ENCODE results near the gene FNDC5. TPM values are rescaled to one million over a fixed set of nuclear protein-coding genes. Genes with fewer than 3 reads are reported as not detected.

The FNDC5 gene
- total and polyA plus RNA-seq, 9 of the 15 experiments (the other 6 are each of a cell fraction or from before 2014, with no cell fraction given), result 0.06 to 2.1 (median 0.22) TPM

DNA sequence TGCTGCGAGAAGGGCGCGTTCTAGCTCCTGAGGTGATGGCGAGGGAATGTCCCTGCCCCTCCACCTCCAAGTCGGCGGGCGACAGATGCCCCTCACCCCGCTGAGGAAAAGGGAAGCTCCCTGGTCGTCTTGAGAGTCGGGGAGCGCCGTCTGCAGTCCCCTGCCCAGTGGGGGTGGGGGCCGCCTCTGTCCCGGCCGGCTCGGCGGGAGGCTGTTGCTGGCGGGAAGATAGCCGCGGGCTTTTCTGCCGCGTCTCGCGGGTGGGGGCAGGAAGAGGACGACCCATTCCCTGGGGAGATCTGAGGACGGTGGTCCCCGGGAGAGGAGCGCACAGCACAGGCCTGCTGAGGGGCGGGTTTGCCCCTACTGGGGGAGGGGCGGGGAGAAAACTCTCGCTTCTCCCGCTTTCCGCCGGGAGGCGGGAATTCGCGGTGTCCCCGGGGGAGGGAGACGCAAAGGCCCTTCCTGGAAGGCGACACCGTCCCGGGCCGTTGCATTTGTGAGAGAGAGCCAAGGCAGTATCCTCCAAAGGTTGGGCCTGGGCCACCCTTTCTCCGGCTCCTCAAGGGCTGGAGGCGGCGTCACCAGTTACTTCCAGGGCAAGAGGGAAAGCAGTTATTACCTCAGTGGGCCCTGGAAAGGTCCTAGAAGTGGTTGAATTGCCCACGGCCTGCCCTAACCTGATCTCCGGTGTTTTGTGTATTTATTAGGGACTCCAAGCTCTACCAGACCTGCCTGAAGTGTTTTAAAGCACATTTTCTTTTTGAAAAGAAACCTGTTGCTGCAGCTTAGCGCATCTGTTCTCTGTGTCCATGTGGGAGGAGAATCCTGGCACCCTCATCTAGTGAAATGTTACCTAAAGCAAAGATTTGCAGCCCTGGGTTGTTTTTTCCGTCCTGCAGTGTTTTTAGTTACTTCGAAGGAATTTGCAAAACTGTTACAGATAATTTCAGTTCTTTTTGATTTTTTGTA, 52.6 kb downstream of the FNDC5 start (continued):
- TF ChIP-seq CBFA2T3 (IDR thresholded peaks at IDR 0.05) (0 out of 2 replicates have a peak, but pooled peaks have one; percentile 10), ZNF12 (CRISPR knock-in tag; IDR thresholded peaks at IDR 0.05) (peak; percentile 78; the same call in 1 of the 2 replicates), POLR2AphosphoS5 (IDR thresholded peaks at IDR 0.05; ENCODE audit: control insufficient read depth, insufficient read depth, low read depth, low read length) (peak; percentile 47; the same call in 1 of the 2 replicates), SIN3A (IDR thresholded peaks at IDR 0.05; ENCODE audit: borderline replicate concordance in 2 of 2, control insufficient read depth in 1 of 2, low read depth in 2 of 2, low read length in 2 of 2) (peak in 1 of 2 experiments; percentile 10; a peak in 1 of 4 replicates), ZNF224 (CRISPR knock-in tag; IDR thresholded peaks at IDR 0.05) (peak; percentile 73; the same call in 1 of the 2 replicates), PURB (CRISPR knock-in tag; IDR thresholded peaks at IDR 0.05; ENCODE audit: low read depth) (no peak), ZC3H4 (CRISPR knock-in tag; IDR thresholded peaks at IDR 0.05; ENCODE audit: borderline replicate concordance) (0 out of 2 replicates have a peak, but pooled peaks have one; percentile 77), FOSL1 (tag; conservative IDR thresholded peaks at IDR 0.05) (no peak), RNF2 (IDR thresholded peaks at IDR 0.05) (peak; percentile 41; the same call in 1 of the 2 replicates), SMARCE1 (IDR thresholded peaks at IDR 0.05) (0 out of 2 replicates have a peak, but pooled peaks have one; percentile 13), PHF20 (IDR thresholded peaks at IDR 0.05; ENCODE audit: partially characterized antibody) (peak; percentile 57)
- TF ChIP-seq, protein P1, sequence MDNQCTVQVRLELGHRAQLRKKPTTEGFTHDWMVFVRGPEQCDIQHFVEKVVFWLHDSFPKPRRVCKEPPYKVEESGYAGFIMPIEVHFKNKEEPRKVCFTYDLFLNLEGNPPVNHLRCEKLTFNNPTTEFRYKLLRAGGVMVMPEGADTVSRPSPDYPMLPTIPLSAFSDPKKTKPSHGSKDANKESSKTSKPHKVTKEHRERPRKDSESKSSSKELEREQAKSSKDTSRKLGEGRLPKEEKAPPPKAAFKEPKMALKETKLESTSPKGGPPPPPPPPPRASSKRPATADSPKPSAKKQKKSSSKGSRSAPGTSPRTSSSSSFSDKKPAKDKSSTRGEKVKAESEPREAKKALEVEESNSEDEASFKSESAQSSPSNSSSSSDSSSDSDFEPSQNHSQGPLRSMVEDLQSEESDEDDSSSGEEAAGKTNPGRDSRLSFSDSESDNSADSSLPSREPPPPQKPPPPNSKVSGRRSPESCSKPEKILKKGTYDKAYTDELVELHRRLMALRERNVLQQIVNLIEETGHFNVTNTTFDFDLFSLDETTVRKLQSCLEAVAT (IDR thresholded peaks at IDR 0.05), result 0 out of 4 replicates have a peak, but pooled peaks of 1 of the 2 experiments have one; percentile 7
- TF ChIP-seq, protein P2, sequence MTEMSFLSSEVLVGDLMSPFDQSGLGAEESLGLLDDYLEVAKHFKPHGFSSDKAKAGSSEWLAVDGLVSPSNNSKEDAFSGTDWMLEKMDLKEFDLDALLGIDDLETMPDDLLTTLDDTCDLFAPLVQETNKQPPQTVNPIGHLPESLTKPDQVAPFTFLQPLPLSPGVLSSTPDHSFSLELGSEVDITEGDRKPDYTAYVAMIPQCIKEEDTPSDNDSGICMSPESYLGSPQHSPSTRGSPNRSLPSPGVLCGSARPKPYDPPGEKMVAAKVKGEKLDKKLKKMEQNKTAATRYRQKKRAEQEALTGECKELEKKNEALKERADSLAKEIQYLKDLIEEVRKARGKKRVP (CRISPR knock-in tag; IDR thresholded peaks at IDR 0.05), result 0 out of 2 replicates have a peak, but pooled peaks have one; percentile 7
- TF ChIP-seq, protein P3, sequence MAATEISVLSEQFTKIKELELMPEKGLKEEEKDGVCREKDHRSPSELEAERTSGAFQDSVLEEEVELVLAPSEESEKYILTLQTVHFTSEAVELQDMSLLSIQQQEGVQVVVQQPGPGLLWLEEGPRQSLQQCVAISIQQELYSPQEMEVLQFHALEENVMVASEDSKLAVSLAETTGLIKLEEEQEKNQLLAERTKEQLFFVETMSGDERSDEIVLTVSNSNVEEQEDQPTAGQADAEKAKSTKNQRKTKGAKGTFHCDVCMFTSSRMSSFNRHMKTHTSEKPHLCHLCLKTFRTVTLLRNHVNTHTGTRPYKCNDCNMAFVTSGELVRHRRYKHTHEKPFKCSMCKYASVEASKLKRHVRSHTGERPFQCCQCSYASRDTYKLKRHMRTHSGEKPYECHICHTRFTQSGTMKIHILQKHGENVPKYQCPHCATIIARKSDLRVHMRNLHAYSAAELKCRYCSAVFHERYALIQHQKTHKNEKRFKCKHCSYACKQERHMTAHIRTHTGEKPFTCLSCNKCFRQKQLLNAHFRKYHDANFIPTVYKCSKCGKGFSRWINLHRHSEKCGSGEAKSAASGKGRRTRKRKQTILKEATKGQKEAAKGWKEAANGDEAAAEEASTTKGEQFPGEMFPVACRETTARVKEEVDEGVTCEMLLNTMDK (IDR thresholded peaks at IDR 0.05; ENCODE audit: borderline replicate concordance, insufficient read depth, low read depth, low read length, poor library complexity, severe bottlenecking), result peak; percentile 32
- TF ChIP-seq, protein P4, sequence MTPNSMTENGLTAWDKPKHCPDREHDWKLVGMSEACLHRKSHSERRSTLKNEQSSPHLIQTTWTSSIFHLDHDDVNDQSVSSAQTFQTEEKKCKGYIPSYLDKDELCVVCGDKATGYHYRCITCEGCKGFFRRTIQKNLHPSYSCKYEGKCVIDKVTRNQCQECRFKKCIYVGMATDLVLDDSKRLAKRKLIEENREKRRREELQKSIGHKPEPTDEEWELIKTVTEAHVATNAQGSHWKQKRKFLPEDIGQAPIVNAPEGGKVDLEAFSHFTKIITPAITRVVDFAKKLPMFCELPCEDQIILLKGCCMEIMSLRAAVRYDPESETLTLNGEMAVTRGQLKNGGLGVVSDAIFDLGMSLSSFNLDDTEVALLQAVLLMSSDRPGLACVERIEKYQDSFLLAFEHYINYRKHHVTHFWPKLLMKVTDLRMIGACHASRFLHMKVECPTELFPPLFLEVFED (CRISPR knock-in tag; conservative IDR thresholded peaks at IDR 0.05), result 0 out of 2 replicates have a peak, but pooled peaks have one; percentile 2

All from K562 (cell line).